ACHN (cell line): ENCODE measurements around the gene SMARCA4.
"Not testable (repeated sequence)": the region's sequence is repeated elsewhere in the genome, so short reads cannot be mapped to it uniquely, and the experiment has no call there.

Experiments used
- DNase-seq: peaks from one replicate; pipeline ENCODE4 v3.0.0-alpha.2; 2015
- in situ Hi-C: cut with HindIII; loops from 2 replicates; pipeline ENCODE4 v1.10.0; 2017; ENCODE audit warnings: low sequenced_read_pairs, low pct_ligation_motif_present, low pct_unique_long_range_greater_than_20kb

Gene SMARCA4

DNA sequence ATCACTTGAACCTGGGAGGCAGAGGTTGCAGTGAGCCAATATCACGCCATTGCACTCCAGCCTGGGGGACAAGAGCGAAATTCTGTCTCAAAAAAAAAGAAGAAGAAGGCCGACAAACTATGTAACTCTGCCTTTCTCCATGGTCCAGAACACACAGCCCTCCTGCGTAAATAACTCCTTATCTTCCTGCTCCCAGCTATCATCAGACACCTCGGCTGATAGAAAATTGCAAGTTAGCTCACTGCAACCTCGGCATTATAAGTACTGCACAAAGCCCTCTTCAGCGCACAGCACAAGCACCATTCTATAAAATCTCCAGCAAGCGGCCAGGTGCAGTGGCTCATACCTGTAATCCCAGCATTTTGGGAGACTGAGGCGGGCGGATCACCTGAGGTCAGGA is 142.8 kb downstream of the SMARCA4 start:
- in situ Hi-C loops, DNase-seq: not testable (repeated sequence)

DNA sequence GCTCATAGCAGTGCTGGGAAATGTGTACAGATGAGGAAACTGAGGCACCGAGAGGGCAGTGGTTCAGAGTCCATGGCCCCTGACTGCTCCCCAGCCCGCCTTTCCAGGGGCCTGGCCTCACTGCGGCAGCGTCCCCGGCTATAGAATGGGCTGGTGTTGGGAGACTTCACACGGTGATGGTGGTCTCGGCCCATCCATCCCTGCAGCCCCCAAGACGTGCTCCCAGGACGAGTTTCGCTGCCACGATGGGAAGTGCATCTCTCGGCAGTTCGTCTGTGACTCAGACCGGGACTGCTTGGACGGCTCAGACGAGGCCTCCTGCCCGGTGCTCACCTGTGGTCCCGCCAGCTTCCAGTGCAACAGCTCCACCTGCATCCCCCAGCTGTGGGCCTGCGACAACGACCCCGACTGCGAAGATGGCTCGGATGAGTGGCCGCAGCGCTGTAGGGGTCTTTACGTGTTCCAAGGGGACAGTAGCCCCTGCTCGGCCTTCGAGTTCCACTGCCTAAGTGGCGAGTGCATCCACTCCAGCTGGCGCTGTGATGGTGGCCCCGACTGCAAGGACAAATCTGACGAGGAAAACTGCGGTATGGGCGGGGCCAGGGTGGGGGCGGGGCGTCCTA is 144.3 kb downstream of the SMARCA4 start:
- DNase-seq, result no peak
- in situ Hi-C loops, result no loop called here

DNA sequence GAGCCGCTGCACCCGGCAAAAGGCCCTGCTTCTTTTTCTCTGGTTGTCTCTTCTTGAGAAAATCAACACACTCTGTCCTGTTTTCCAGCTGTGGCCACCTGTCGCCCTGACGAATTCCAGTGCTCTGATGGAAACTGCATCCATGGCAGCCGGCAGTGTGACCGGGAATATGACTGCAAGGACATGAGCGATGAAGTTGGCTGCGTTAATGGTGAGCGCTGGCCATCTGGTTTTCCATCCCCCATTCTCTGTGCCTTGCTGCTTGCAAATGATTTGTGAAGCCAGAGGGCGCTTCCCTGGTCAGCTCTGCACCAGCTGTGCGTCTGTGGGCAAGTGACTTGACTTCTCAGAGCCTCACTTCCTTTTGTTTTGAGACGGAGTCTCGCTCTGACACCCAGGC is 145.6 kb downstream of the SMARCA4 start:
- in situ Hi-C loops, result no loop called here
- no peak for DNase-seq

DNA sequence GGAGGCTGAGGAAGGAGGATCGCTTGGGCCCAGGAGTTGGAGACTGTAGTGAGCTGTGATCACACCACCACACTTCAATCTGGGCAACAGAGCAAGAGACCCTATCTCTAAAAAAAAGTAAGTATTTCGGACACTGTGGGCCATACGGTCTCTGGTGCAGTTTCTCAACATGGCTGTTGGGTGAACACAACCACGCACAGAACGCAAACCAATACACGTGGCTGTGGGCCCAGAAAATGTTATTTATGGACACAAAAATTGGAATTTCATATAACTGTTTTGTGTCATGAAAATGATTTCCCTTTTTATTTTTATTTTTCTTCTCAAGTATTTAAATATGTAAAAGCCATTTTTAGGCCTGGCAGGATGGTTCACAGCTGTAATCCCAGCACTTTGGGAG is 147.9 kb downstream of the SMARCA4 start:
- DNase-seq, result no peak
- in situ Hi-C loops, result no loop called here

DNA sequence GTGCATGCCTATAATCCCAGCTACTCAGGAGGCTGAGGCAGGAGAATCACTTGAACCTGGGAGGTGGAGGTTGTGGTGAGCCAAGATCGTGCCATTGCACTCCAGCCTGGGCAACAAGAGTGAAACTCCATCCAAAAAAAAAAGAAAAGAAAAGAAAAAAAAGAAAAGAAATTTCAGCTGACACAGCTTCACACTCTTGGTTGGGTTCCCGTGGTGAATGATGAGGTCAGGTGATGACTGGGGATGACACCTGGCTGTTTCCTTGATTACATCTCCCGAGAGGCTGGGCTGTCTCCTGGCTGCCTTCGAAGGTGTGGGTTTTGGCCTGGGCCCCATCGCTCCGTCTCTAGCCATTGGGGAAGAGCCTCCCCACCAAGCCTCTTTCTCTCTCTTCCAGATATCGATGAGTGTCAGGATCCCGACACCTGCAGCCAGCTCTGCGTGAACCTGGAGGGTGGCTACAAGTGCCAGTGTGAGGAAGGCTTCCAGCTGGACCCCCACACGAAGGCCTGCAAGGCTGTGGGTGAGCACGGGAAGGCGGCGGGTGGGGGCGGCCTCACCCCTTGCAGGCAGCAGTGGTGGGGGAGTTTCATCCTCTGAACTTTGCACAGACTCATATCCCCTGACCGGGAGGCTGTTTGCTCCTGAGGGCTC is 150.4 kb downstream of the SMARCA4 start:
- no peak for DNase-seq
- in situ Hi-C loops, result no loop called here

DNA sequence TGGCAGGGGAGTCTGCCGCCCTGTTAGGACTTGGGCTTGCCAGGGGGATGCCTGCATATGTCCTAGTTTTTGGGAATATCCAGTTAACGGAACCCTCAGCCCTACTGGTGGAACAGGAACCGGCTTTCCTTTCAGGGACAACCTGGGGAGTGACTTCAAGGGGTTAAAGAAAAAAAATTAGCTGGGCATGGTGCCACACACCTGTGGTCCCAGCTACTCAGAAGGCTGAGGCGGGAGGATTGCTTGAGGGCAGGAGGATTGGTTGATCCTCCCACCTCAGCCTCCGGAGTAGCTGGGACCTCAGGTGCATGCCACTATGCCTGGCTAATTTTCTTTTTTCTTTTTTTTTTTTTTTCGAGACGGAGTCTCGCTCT is 150.9 kb downstream of the SMARCA4 start:
- DNase-seq, result no peak
- in situ Hi-C loops, result no loop called here
